ENCODE results near the gene CACNA2D3. TPM values are rescaled to one million over a fixed set of nuclear protein-coding genes. Genes with fewer than 3 reads are reported as not detected.

CACNA2D3 gene
- total and polyA plus RNA-seq, 4 donors: 0.38 to 2.5 (median 1.1) TPM

- ATAC-seq (ENCODE audit: insufficient read depth, low FRiP score): no peak
- 69 to 81% methylated on average over 5 of the region's 5 CpGs for WGBS, 2 donors
- no peak overlapping the region for H3K4me3 ChIP-seq
Observed at GRCh38 chr3:54712539-54712938, 590.2 kb downstream of the CACNA2D3 start.

GRCh38 chr3:54713031-54713430 is 590.7 kb downstream of the CACNA2D3 start:
- no peak for ATAC-seq (ENCODE audit: insufficient read depth, low FRiP score)
- no peak overlapping the region for H3K9ac ChIP-seq (ENCODE audit: insufficient read depth in 1 of 2, low read length in 2 of 2)
- TF ChIP-seq, protein P1, sequence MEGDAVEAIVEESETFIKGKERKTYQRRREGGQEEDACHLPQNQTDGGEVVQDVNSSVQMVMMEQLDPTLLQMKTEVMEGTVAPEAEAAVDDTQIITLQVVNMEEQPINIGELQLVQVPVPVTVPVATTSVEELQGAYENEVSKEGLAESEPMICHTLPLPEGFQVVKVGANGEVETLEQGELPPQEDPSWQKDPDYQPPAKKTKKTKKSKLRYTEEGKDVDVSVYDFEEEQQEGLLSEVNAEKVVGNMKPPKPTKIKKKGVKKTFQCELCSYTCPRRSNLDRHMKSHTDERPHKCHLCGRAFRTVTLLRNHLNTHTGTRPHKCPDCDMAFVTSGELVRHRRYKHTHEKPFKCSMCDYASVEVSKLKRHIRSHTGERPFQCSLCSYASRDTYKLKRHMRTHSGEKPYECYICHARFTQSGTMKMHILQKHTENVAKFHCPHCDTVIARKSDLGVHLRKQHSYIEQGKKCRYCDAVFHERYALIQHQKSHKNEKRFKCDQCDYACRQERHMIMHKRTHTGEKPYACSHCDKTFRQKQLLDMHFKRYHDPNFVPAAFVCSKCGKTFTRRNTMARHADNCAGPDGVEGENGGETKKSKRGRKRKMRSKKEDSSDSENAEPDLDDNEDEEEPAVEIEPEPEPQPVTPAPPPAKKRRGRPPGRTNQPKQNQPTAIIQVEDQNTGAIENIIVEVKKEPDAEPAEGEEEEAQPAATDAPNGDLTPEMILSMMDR (IDR thresholded peaks at IDR 0.05; ENCODE audit: control extremely low read depth, extremely low read depth): no peak

More at GRCh38 chr3:54712539-54712938, 590.2 kb downstream of the CACNA2D3 start:
- no peaks in the 10 kb centered on the region for H3K36me3 ChIP-seq (ENCODE audit: control insufficient read depth in 4 of 4, insufficient read depth in 4 of 4, low read length in 4 of 4)
- TF ChIP-seq, protein P1 (IDR thresholded peaks at IDR 0.05; ENCODE audit: control extremely low read depth, extremely low read depth): no peak
- DNase-seq: peak in 1 of 3 donors; percentile 49
- H3K27me3 ChIP-seq (ENCODE audit: control insufficient read depth in 3 of 3, insufficient read depth in 3 of 3, low read length in 2 of 3): peaks cover 0 to 4% (median 2%) of the 10 kb centered on the region in 3 donors
- H3K4me1 ChIP-seq (ENCODE audit: control insufficient read depth in 5 of 5, insufficient read depth in 5 of 5, low read length in 5 of 5): no peaks in the 10 kb centered on the region
- H3K9me3 ChIP-seq (ENCODE audit: control insufficient read depth in 4 of 4, insufficient read depth in 3 of 4, low read length in 3 of 4): peaks cover 0 to 1% (median 0%) of the 10 kb centered on the region in 4 donors
- no peak overlapping the region for H3K27ac ChIP-seq (ENCODE audit: low read depth in 1 of 2, low read length in 1 of 2)
- H3K9ac ChIP-seq (ENCODE audit: insufficient read depth in 1 of 2, low read length in 2 of 2): no peak overlapping the region

GRCh38 chr3:54713455-54713854 is 591.1 kb downstream of the CACNA2D3 start:
- TF ChIP-seq, protein P1 (IDR thresholded peaks at IDR 0.05; ENCODE audit: control extremely low read depth, extremely low read depth): no peak
- WGBS, 2 donors: 27 to 48% methylated on average over 3 of the region's 3 CpGs
- Histone ChIP-seq H3K27ac (ENCODE audit: low read depth in 1 of 2, low read length in 1 of 2) (no peak overlapping the region), H3K36me3 (ENCODE audit: control insufficient read depth in 4 of 4, insufficient read depth in 4 of 4, low read length in 4 of 4) (no peaks in the 10 kb centered on the region), H3K9me3 (ENCODE audit: control insufficient read depth in 4 of 4, insufficient read depth in 3 of 4, low read length in 3 of 4) (peaks cover 0 to 2% (median 0%) of the 10 kb centered on the region in 4 donors), H3K9ac (ENCODE audit: insufficient read depth in 1 of 2, low read length in 2 of 2) (no peak overlapping the region), H3K27me3 (ENCODE audit: control insufficient read depth in 3 of 3, insufficient read depth in 3 of 3, low read length in 2 of 3) (peaks cover 0 to 6% (median 2%) of the 10 kb centered on the region in 3 donors), H3K4me3 (no peak overlapping the region), H3K4me1 (ENCODE audit: control insufficient read depth in 5 of 5, insufficient read depth in 5 of 5, low read length in 5 of 5) (no peaks in the 10 kb centered on the region)
- DNase-seq (no peak), ATAC-seq (ENCODE audit: insufficient read depth, low FRiP score) (no peak)

More at GRCh38 chr3:54713031-54713430, 590.7 kb downstream of the CACNA2D3 start:
- Histone ChIP-seq H3K4me1 (ENCODE audit: control insufficient read depth in 5 of 5, insufficient read depth in 5 of 5, low read length in 5 of 5) (no peaks in the 10 kb centered on the region), H3K36me3 (ENCODE audit: control insufficient read depth in 4 of 4, insufficient read depth in 4 of 4, low read length in 4 of 4) (no peaks in the 10 kb centered on the region), H3K27me3 (ENCODE audit: control insufficient read depth in 3 of 3, insufficient read depth in 3 of 3, low read length in 2 of 3) (peaks cover 0 to 6% (median 2%) of the 10 kb centered on the region in 3 donors), H3K27ac (ENCODE audit: low read depth in 1 of 2, low read length in 1 of 2) (no peak overlapping the region), H3K4me3 (no peak overlapping the region), H3K9me3 (ENCODE audit: control insufficient read depth in 4 of 4, insufficient read depth in 3 of 4, low read length in 3 of 4) (peaks cover 0 to 2% (median 0%) of the 10 kb centered on the region in 4 donors)
- WGBS, 2 donors: 41 to 63% methylated on average over 1 of the region's 1 CpG
- no peak for DNase-seq

- H3K27me3 ChIP-seq (ENCODE audit: control insufficient read depth in 3 of 3, insufficient read depth in 3 of 3, low read length in 2 of 3): peaks cover 0 to 6% (median 2%) of the 10 kb centered on the region in 3 donors
- WGBS, 2 donors: 90 to 94% methylated on average over 5 of the region's 5 CpGs
- TF ChIP-seq, protein P1 (IDR thresholded peaks at IDR 0.05; ENCODE audit: control extremely low read depth, extremely low read depth): no peak
- DNase-seq (no peak), ATAC-seq (ENCODE audit: insufficient read depth, low FRiP score) (no peak)
- peaks cover 0 to 2% (median 0%) of the 10 kb centered on the region in 4 donors for H3K9me3 ChIP-seq (ENCODE audit: control insufficient read depth in 4 of 4, insufficient read depth in 3 of 4, low read length in 3 of 4)
- no peak overlapping the region for H3K27ac ChIP-seq (ENCODE audit: low read depth in 1 of 2, low read length in 1 of 2)
- no peak overlapping the region for H3K4me3 ChIP-seq
- no peaks in the 10 kb centered on the region for H3K36me3 ChIP-seq (ENCODE audit: control insufficient read depth in 4 of 4, insufficient read depth in 4 of 4, low read length in 4 of 4)
- H3K9ac ChIP-seq (ENCODE audit: insufficient read depth in 1 of 2, low read length in 2 of 2): no peak overlapping the region
- no peaks in the 10 kb centered on the region for H3K4me1 ChIP-seq (ENCODE audit: control insufficient read depth in 5 of 5, insufficient read depth in 5 of 5, low read length in 5 of 5)
Observed at GRCh38 chr3:54714035-54714434, 591.7 kb downstream of the CACNA2D3 start.
